ENCODE results near the gene ZNF407.

- no peak for TF ChIP-seq CTCF (IDR thresholded peaks at IDR 0.05)
- TF ChIP-seq EZH2 (IDR thresholded peaks at IDR 0.05) = no peak
- no peak for TF ChIP-seq EZH2phosphoT487 (IDR thresholded peaks at IDR 0.05)
Measured at GRCh38 chr18:74728586-74728985, 130.9 kb downstream of the ZNF407 start.

All from neural progenitor cell (in vitro differentiated cells).